Activated CD4-positive, alpha-beta T cell treated with anti-CD3 and anti-CD28 coated beads, Interleukin-2, amount 50 U/mL, for 24 hours (primary cell): ENCODE measurements around the gene NLE1.
A peak's percentile ranks its signal among the peaks of the same experiment; 100 is the strongest.
"Not testable (repeated sequence)": the region's sequence is repeated elsewhere in the genome, so short reads cannot be mapped to it uniquely, and the experiment has no call there.

Experiments used
- DNase-seq, 2 donors: peaks; one replicate each; pipeline ENCODE4 v3.0.0-alpha.2; 2020; ENCODE audit warnings: low read depth in 1 of 2, low spot score in 1 of 2

The NLE1 gene

DNA sequence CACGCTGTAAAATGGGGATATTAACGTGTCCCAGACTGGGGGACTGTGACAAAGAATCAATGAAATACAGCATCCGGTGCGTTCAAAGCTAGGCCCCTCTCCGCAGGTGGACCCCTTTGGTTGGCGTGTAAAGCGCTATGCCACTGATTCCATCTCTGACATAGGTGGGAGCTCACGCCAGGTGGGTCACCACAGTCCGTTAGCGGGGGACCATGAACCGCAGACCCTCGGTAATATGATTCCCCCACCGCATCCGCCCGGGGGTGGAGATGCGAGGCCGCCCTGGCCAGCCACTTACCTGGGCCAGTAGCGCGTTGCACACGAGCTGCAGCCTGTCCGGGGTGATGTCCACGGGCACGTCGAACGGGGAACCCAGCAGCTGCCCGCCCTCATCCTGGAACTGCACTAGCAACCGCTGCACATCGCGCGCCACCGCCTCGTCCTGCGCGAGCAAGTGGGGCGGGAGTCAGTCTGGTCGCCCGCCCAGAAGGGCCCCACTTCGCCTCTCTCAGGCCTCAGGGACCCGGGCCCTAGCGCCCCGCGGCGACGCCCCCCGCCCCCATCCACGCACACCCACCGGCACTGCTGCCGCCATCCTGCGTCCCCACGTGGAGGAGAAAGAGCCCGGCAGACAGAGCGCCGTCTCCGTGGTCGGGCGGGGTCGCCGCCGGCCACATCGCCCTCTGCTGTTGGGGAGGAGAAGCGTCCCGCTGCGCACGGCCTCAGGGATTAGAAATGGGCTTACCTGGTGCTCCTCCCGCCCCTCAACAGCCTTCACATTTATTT is at the start of gene NLE1:
NLE1 (minus strand) TSS at position 623 of the 786 bp plus-strand sequence; CDS start at position 595, 28 bp downstream.
- DNase-seq: peak; percentile 86

GRCh38 chr17:35191001-35191695 is 49.0 kb upstream of the NLE1 start:
- DNase-seq: no peak

DNA sequence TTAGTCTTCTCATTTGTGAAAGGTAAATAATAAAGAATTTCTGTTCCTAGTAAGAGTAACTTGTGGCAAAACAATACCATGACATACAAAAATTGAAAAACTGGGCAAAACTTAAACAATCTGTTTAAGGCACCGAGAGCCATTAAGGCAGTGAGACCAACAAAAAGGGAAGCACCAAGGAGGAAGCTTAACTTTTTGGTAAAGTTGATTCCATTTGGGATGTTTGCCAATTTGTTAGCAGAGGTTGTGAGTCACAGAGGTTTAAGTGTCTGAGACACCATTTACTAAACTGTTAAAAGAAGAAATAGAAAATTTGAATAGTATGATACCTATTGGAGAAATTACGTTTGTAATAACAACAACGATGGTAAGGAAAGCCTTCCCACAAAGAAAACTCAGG is 47.2 kb upstream of the NLE1 start:
- no peak for DNase-seq

GRCh38 chr17:35188111-35188510 is 46.0 kb upstream of the NLE1 start:
- DNase-seq: no peak

- no peak for DNase-seq
Observed at GRCh38 chr17:35187481-35187880, 45.4 kb upstream of the NLE1 start.

- DNase-seq: no peak
Observed at GRCh38 chr17:35185849-35186248, 43.7 kb upstream of the NLE1 start.

DNA sequence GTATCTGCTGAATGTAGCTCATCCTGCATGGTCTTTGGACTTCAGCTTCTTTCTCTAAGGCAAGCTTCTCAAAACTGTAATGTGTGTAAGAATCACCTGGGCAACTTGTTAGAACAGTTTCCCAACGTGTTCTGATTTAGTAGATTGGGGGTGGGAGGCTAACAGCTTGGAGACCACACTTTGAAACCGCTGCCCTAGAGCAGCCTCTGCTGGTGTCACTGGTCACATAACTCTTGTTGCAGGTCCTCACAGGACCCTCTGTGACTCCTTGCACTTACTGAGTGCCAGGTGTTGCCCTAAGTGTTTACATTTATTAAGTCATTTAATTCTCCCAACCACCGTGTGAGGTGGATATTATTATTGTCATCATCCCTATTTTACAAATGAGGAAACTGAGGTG is 42.2 kb upstream of the NLE1 start:
- no peak for DNase-seq

DNA sequence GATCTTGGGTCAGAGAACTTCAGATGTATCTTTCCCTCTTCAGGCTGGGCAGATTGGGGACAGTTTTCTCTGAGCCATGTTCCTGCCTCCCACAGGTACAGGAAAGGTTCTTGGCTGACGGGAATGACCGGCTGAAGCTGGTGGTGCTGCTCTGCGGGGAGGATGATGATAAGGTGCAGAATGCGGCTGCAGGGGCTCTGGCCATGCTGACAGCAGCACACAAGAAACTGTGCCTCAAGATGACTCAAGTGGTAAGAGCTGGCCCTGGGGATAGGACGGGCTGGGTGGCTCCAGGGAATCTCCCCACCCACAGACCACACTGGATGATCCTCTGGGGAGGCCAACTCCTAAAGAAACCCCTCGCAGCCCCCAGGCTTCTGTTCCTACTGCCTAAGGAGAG is 41.2 kb upstream of the NLE1 start:
- DNase-seq: no peak

DNA sequence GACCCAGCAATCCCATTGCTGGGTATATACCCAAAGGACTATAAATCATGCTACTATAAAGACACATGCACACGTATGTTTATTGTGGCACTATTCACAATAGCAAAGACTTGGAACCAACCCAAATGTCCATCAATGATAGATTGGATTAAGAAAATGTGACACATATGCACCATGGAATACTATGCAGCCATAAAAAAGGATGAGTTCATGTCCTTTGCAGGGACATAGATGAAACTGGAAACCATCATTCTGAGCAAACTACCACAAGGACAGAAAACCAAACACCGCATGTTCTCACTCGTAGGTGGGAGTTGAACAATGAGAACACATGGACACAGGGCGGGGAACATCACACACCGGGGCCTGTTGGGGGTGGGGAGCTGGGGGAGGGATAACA is 37.3 kb upstream of the NLE1 start:
- DNase-seq: not testable (repeated sequence)

DNA sequence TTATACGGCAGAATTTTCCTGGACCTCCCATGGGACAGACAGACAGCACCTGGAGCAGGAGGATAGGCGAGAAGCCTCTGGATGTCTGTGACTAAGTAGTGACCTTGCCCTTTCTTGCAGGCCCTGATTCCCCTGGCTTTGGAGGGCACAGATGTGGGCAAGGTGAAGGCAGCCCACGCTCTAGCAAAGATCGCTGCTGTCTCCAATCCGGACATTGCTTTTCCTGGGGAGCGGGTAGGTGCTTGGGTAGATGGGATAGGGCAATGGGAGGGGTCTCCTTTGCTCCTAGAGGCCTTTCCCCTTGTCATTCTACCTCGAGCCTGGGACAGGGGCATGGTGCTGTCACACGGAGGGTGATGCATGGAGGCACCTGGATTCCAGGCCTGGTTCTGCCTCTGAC is 34.8 kb upstream of the NLE1 start:
- no peak for DNase-seq

DNA sequence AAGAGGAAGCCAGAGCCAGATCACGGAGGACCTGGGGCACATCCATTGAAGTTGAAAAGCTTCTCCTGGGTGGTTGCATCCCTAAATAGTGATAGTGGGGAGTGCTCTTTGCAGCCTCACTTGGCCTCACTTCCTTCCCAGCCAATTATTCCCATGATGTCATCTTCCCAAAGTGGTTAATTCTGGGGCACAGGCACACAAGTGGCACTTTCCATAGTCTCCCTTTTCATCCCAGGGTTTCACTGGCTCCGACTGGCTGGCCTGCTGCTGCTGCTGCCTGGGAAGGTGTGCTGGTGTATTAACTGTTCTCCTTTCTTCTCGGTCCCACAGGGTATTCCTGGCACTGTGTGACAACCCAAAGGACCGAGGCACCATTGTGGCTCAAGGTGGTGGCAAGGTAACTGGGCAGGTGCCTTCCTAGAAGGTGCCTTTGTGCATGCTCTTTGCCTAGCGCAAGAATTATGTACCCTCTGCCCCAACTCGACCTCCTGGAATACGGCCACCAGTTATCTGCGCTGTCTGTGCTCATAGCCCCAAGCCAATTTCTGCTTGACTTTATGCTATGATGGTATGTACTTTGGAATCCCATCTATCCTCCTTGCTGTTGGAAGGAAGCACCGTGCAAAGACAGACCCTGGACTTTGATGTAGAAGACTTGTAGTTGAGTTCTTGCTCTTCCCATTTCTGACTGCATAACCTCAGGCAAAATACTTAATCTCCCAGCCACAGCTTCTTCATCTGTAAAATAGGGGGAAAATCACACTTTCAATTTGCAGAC is 33.7 kb upstream of the NLE1 start:
- DNase-seq: no peak

DNA sequence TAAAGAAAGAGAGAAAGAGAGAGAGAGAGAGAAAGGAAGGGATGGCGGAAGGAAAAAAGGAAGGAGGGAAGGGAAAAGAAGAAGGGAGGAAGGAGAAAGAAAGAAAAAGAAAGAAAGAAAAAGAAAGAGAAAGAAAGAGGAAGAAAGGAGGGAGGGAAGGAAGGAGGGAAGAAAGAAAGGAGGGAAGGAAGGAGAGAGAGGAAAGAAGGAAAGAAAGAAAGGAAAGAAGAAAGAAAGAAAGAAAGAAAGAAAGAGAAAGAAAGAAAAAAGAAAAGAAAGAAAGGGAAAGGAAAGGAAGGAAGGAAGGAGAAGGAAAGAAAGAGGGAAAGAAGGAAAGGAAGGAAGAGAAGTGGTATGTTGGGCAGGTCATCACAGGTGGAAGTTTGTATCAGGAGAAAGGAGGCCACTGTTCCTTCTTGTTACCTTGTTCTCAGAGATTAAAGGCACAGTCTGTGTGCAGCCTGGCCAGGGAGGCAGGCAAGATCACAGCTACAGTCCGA is 32.8 kb upstream of the NLE1 start:
- DNase-seq: no peak

DNA sequence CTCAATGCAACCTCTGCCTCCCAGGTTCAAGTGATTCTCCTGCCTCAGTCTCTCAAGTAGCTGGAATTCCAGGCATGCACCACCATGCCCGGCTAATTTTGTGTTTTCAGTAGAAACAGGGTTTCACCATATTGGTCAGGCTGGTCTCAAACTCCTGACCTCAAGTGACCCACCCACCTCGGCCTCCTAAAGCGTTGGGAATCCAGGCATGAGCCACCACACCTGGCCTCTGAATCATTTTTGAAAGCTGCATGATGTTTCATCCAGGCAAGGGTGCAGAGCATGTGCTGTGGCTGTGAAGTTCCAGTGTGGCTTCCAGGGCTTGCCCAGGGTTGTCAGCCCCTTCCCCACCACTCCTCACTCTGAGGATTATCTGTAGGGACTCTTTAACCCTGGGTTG is 30.2 kb upstream of the NLE1 start:
- DNase-seq: not testable (repeated sequence)

DNA sequence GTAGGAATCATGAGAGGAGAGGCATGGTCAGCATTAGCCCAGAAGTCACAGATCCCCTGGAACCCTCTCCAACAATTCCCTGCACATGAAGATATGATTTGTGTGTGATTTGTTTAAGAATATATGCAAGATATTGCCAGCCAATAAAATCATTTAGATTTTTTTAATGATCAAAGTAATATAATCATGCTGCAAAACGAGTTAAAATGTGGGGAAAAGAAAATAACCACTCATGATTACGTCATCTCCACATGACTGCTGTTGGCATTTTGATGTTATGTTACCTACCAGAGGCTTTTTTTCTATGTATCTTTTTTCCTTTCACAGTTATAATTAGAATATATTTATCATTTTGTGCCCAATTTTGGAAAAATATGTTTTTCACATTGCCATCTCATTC is 29.7 kb upstream of the NLE1 start:
- no peak for DNase-seq

GRCh38 chr17:35170968-35171771 is 29.1 kb upstream of the NLE1 start:
- peak in 1 of 2 donors; percentile 6 for DNase-seq

- no peak for DNase-seq
Observed at GRCh38 chr17:35169835-35170363, 27.8 kb upstream of the NLE1 start.

DNA sequence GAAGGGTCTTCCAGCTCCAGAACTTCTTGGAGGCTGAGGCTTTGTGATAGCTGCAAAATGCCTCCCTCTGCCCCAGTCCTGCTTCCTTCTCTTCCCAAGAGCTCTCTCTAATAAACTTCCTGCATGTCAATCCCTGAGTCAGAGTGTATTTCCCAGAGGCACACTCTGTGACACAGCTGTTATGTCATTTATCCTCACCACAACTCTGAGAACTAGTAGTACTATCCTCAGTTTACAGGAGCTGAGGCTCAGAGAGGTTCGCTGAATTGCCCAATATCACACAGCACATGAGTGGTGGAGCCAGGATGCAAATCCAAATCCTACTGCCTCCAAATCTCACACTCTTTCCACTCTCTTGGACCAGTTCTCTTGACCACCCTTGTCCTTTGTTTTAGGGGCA is 25.6 kb upstream of the NLE1 start:
- no peak for DNase-seq

GRCh38 chr17:35167046-35167445 is 24.9 kb upstream of the NLE1 start:
- no peak for DNase-seq

DNA sequence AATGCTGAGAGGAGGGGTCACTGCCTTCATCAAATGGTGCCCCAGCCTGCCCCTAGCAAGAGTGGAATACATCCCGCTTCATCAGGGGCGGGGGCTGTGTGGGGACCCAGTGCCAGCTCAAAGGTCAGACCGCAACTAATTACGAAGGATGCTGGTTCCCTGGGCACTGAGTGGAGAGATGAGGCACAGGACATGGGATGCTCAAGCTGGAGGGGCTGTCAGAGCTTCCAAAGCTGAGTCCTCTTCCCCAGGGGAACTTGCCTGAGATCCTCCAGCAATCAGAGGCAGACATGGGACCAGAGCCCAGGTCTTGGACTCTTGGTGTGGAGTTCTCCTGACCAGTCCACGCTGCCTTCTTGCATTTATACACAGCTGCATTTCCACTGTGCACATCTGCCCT is 24.4 kb upstream of the NLE1 start:
- DNase-seq: no peak

GRCh38 chr17:35164716-35165115 is 22.6 kb upstream of the NLE1 start:
- DNase-seq: no peak

DNA sequence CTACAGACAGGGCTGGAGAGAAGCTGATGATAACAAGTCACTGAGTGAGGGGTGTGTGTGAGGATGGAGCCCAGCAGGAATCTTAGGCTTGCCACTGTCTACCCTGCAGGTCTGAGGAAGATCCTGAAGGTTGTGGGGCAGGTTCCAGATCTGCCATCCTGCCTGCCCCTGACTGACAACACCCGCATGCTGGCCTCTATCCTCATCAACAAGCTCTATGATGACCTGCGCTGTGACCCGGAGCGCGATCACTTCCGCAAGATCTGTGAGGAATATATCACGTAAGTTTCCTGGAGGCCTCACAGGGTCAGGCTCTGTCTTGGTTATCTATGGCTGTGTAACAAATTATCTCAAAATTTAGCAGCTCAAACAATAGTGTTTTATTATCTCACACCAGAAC is 21.8 kb upstream of the NLE1 start:
- no peak for DNase-seq
